ENCODE measurements around the gene CENPVL1. TPM values are rescaled to one million over a fixed set of nuclear protein-coding genes. Genes with fewer than 3 reads are reported as not detected.
"Not testable (repeated sequence)": the region's sequence is repeated elsewhere in the genome, so short reads cannot be mapped to it uniquely, and the experiment has no call there.

Gene CENPVL1
- 0.55 TPM for polyA plus RNA-seq (2013, experiment 1 of 2)
- 0.30 TPM for polyA plus RNA-seq (2013, experiment 2 of 2)

GRCh38 chrX:51710277-51711164 is at the start of gene CENPVL1:
TSS of gene CENPVL1 (plus strand) at chrX:51710512. CDS start at chrX:51710512, 0 bp downstream.
- H3K36me3 ChIP-seq (ENCODE audit: control insufficient read depth, insufficient read depth, low read length); H3K4me1 ChIP-seq (ENCODE audit: control insufficient read depth, insufficient read depth, low read length, poor library complexity, severe bottlenecking); H3K4me3 ChIP-seq (ENCODE audit: extremely low read depth, insufficient read depth, low read length, poor library complexity, severe bottlenecking); H3K27ac ChIP-seq (ENCODE audit: low read depth, low read length, severe bottlenecking); H3K9me3 ChIP-seq (ENCODE audit: control insufficient read depth, low read length): not testable (repeated sequence)
- no CpG with 5 or more reads among the region's 87 CpGs for WGBS, 2 experiments (ENCODE audit: insufficient coverage in 2 of 2)

- Histone ChIP-seq H3K4me1 (ENCODE audit: control insufficient read depth, insufficient read depth, low read length, poor library complexity, severe bottlenecking) (no peaks in the 10 kb centered on the region), H3K4me3 (ENCODE audit: extremely low read depth, insufficient read depth, low read length, poor library complexity, severe bottlenecking) (no peak overlapping the region), H3K9me3 (ENCODE audit: control insufficient read depth, low read length) (no peaks in the 10 kb centered on the region), H3K27ac (ENCODE audit: low read depth, low read length, severe bottlenecking) (no peak overlapping the region), H3K36me3 (ENCODE audit: control insufficient read depth, insufficient read depth, low read length) (no peaks in the 10 kb centered on the region)
- no CpG with 5 or more reads among the region's 5 CpGs for WGBS, 2 experiments (ENCODE audit: insufficient coverage in 2 of 2)
These were observed 44.3 kb upstream of the CENPVL1 start for GRCh38 chrX:51665981-51666380.

GRCh38 chrX:51679689-51680433 is 30.5 kb upstream of the CENPVL1 start:
- not testable (repeated sequence) for H3K27ac ChIP-seq (ENCODE audit: low read depth, low read length, severe bottlenecking); H3K9me3 ChIP-seq (ENCODE audit: control insufficient read depth, low read length); H3K36me3 ChIP-seq (ENCODE audit: control insufficient read depth, insufficient read depth, low read length); H3K4me1 ChIP-seq (ENCODE audit: control insufficient read depth, insufficient read depth, low read length, poor library complexity, severe bottlenecking); H3K4me3 ChIP-seq (ENCODE audit: extremely low read depth, insufficient read depth, low read length, poor library complexity, severe bottlenecking)
- no CpG with 5 or more reads among the region's 18 CpGs for WGBS, 2 experiments (ENCODE audit: insufficient coverage in 2 of 2)

- H3K27ac ChIP-seq (ENCODE audit: low read depth, low read length, severe bottlenecking); H3K9me3 ChIP-seq (ENCODE audit: control insufficient read depth, low read length); H3K36me3 ChIP-seq (ENCODE audit: control insufficient read depth, insufficient read depth, low read length); H3K4me3 ChIP-seq (ENCODE audit: extremely low read depth, insufficient read depth, low read length, poor library complexity, severe bottlenecking); H3K4me1 ChIP-seq (ENCODE audit: control insufficient read depth, insufficient read depth, low read length, poor library complexity, severe bottlenecking): not testable (repeated sequence)
- no CpG with 5 or more reads among the region's 88 CpGs for WGBS, 2 experiments (ENCODE audit: insufficient coverage in 2 of 2)
These were observed 28.2 kb upstream of the CENPVL1 start for GRCh38 chrX:51681808-51682719.

- no CpG with 5 or more reads among the region's 30 CpGs for WGBS, 2 experiments (ENCODE audit: insufficient coverage in 2 of 2)
- H3K9me3 ChIP-seq (ENCODE audit: control insufficient read depth, low read length); H3K27ac ChIP-seq (ENCODE audit: low read depth, low read length, severe bottlenecking); H3K4me1 ChIP-seq (ENCODE audit: control insufficient read depth, insufficient read depth, low read length, poor library complexity, severe bottlenecking); H3K4me3 ChIP-seq (ENCODE audit: extremely low read depth, insufficient read depth, low read length, poor library complexity, severe bottlenecking); H3K36me3 ChIP-seq (ENCODE audit: control insufficient read depth, insufficient read depth, low read length): not testable (repeated sequence)
These were observed 27.6 kb upstream of the CENPVL1 start, which contains the start of gene CENPVL2 for GRCh38 chrX:51682720-51683062. TSS of gene CENPVL2 (minus strand) at chrX:51682831. CDS start at chrX:51682831, 0 bp downstream.

- 90% methylated on average over 4 of the region's 6 CpGs; no CpG with 5 or more reads in 1 of the 2 experiments for WGBS, 2 experiments (ENCODE audit: insufficient coverage in 2 of 2)
- H3K4me3 ChIP-seq (ENCODE audit: extremely low read depth, insufficient read depth, low read length, poor library complexity, severe bottlenecking), result no peak overlapping the region
- H3K27ac ChIP-seq (ENCODE audit: low read depth, low read length, severe bottlenecking), result no peak overlapping the region
- H3K36me3 ChIP-seq (ENCODE audit: control insufficient read depth, insufficient read depth, low read length), result no peaks in the 10 kb centered on the region
- no peaks in the 10 kb centered on the region for H3K4me1 ChIP-seq (ENCODE audit: control insufficient read depth, insufficient read depth, low read length, poor library complexity, severe bottlenecking)
- no peaks in the 10 kb centered on the region for H3K9me3 ChIP-seq (ENCODE audit: control insufficient read depth, low read length)
These were observed 16.1 kb upstream of the CENPVL1 start for GRCh38 chrX:51694254-51694653.

- H3K27ac ChIP-seq (ENCODE audit: low read depth, low read length, severe bottlenecking), result no peak overlapping the region
- H3K4me3 ChIP-seq (ENCODE audit: extremely low read depth, insufficient read depth, low read length, poor library complexity, severe bottlenecking), result no peak overlapping the region
- no peaks in the 10 kb centered on the region for H3K4me1 ChIP-seq (ENCODE audit: control insufficient read depth, insufficient read depth, low read length, poor library complexity, severe bottlenecking)
- no peaks in the 10 kb centered on the region for H3K36me3 ChIP-seq (ENCODE audit: control insufficient read depth, insufficient read depth, low read length)
- H3K9me3 ChIP-seq (ENCODE audit: control insufficient read depth, low read length), result no peaks in the 10 kb centered on the region
- 96 to 100% methylated on average over 2 to 4 of the region's 8 CpGs for WGBS, 2 experiments (ENCODE audit: insufficient coverage in 2 of 2)
These were observed 12.9 kb upstream of the CENPVL1 start for GRCh38 chrX:51697397-51697796.

GRCh38 chrX:51712943-51713647 is 2.8 kb downstream of the CENPVL1 start:
- not testable (repeated sequence) for H3K27ac ChIP-seq (ENCODE audit: low read depth, low read length, severe bottlenecking); H3K9me3 ChIP-seq (ENCODE audit: control insufficient read depth, low read length); H3K4me3 ChIP-seq (ENCODE audit: extremely low read depth, insufficient read depth, low read length, poor library complexity, severe bottlenecking); H3K4me1 ChIP-seq (ENCODE audit: control insufficient read depth, insufficient read depth, low read length, poor library complexity, severe bottlenecking); H3K36me3 ChIP-seq (ENCODE audit: control insufficient read depth, insufficient read depth, low read length)
- no CpG with 5 or more reads among the region's 18 CpGs for WGBS, 2 experiments (ENCODE audit: insufficient coverage in 2 of 2)

- Histone ChIP-seq H3K4me1 (ENCODE audit: control insufficient read depth, insufficient read depth, low read length, poor library complexity, severe bottlenecking) (no peaks in the 10 kb centered on the region), H3K36me3 (ENCODE audit: control insufficient read depth, insufficient read depth, low read length) (no peaks in the 10 kb centered on the region), H3K4me3 (ENCODE audit: extremely low read depth, insufficient read depth, low read length, poor library complexity, severe bottlenecking) (no peak overlapping the region), H3K9me3 (ENCODE audit: control insufficient read depth, low read length) (no peaks in the 10 kb centered on the region), H3K27ac (ENCODE audit: low read depth, low read length, severe bottlenecking) (no peak overlapping the region)
These were observed 17.9 kb downstream of the CENPVL1 start for GRCh38 chrX:51728202-51728601.

GRCh38 chrX:51737091-51737490 is 26.8 kb downstream of the CENPVL1 start:
- no peaks in the 10 kb centered on the region for H3K4me1 ChIP-seq (ENCODE audit: control insufficient read depth, insufficient read depth, low read length, poor library complexity, severe bottlenecking)
- no peak overlapping the region for H3K4me3 ChIP-seq (ENCODE audit: extremely low read depth, insufficient read depth, low read length, poor library complexity, severe bottlenecking)
- H3K36me3 ChIP-seq (ENCODE audit: control insufficient read depth, insufficient read depth, low read length), result no peaks in the 10 kb centered on the region
- WGBS, 2 experiments (ENCODE audit: insufficient coverage in 2 of 2), result 74% methylated on average over 2 of the region's 2 CpGs; no CpG with 5 or more reads in 1 of the 2 experiments
- H3K27ac ChIP-seq (ENCODE audit: low read depth, low read length, severe bottlenecking), result no peak overlapping the region
- no peaks in the 10 kb centered on the region for H3K9me3 ChIP-seq (ENCODE audit: control insufficient read depth, low read length)
